ENCODE data around the gene NRL.
"Not testable (repeated sequence)": the region's sequence is repeated elsewhere in the genome, so short reads cannot be mapped to it uniquely, and the experiment has no call there.

Gene NRL

DNA sequence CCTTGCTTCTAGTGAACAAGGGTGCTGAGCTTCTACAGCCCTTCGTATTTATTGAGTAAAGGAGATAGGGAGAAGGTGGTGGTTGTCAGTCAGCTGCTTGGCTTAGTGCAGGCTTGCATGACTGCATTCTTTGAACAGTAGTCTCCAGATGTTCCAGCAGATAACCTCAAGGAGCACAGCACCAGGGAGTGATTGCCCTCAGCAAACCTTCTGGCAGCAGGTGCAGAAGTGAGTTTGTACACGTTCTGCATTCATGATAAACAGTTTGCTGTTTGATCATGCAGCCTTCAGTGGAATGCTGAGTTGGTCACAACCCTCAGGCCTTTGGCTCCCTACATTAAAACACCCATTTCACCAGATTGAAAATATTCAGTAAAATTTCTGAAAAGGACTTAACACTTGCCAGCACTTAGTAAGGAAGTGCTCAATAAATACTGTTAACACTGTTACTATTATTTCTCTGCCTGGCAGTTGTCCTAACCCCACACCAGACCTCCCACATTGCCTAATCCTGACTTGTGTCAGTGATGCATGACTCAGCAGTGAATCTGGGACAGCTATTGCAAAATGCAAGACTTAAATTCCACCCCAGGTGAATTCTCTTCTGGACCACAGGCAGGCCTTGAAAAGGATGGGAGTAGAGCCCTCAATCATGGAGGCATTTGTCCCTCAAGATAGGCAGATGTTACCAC lies 81.9 kb downstream of the NRL start:
- Histone ChIP-seq H3K4me3 (replicated peaks; ENCODE audit: low read depth, low read length) (no peak overlapping the region), H3K36me3 (ENCODE audit: control insufficient read depth, insufficient read depth, low read length) (no peaks in the 10 kb centered on the region), H3K27me3 (replicated peaks; ENCODE audit: control insufficient read depth, insufficient read depth, low read length) (no peaks in the 10 kb centered on the region)
- TF ChIP-seq, protein P1, sequence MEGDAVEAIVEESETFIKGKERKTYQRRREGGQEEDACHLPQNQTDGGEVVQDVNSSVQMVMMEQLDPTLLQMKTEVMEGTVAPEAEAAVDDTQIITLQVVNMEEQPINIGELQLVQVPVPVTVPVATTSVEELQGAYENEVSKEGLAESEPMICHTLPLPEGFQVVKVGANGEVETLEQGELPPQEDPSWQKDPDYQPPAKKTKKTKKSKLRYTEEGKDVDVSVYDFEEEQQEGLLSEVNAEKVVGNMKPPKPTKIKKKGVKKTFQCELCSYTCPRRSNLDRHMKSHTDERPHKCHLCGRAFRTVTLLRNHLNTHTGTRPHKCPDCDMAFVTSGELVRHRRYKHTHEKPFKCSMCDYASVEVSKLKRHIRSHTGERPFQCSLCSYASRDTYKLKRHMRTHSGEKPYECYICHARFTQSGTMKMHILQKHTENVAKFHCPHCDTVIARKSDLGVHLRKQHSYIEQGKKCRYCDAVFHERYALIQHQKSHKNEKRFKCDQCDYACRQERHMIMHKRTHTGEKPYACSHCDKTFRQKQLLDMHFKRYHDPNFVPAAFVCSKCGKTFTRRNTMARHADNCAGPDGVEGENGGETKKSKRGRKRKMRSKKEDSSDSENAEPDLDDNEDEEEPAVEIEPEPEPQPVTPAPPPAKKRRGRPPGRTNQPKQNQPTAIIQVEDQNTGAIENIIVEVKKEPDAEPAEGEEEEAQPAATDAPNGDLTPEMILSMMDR (IDR thresholded peaks at IDR 0.05; ENCODE audit: insufficient read depth, low read length, poor library complexity, severe bottlenecking): no peak
- DNase-seq (ENCODE audit: extremely low read depth, insufficient read length): no peak

GRCh38 chr14:24031331-24031730 lies 83.4 kb downstream of the NRL start:
- DNase-seq (ENCODE audit: extremely low read depth, insufficient read length); H3K4me3 ChIP-seq (replicated peaks; ENCODE audit: low read depth, low read length); H3K36me3 ChIP-seq (ENCODE audit: control insufficient read depth, insufficient read depth, low read length): not testable (repeated sequence)

DNA sequence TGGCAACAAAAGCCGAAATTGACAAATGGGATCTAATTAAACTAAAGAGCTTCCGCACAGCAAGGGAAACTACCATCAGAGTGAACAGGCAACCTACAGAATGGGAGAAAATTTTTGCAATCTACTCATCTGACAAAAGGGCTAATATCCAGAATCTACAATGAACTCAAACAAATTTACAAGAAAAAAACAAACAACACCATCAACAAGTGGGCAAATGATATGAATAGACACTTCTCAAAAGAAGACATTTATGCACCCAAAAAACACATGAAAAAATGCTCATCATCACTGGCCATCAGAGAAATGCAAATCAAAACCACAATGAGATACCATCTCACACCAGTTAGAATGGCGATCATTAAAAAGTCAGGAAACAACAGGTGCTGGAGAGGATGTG lies 85.1 kb downstream of the NRL start:
- H3K4me3 ChIP-seq (replicated peaks; ENCODE audit: low read depth, low read length); DNase-seq (ENCODE audit: extremely low read depth, insufficient read length): not testable (repeated sequence)

More at GRCh38 chr14:24031331-24031730, 83.4 kb downstream of the NRL start:
- not testable (repeated sequence) for H3K27me3 ChIP-seq (replicated peaks; ENCODE audit: control insufficient read depth, insufficient read depth, low read length)

More for the DNA sequence above, 85.1 kb downstream of the NRL start:
- H3K36me3 ChIP-seq (ENCODE audit: control insufficient read depth, insufficient read depth, low read length); H3K27me3 ChIP-seq (replicated peaks; ENCODE audit: control insufficient read depth, insufficient read depth, low read length): not testable (repeated sequence)

Data from GM06990 (cell line).